GM20000 (cell line): ENCODE data around the gene TCN1.

Experiments
- DNase-seq: peaks from one replicate; pipeline ENCODE4 v3.0.0; 2012; ENCODE audit warnings: low spot score
- CTCF ChIP-seq: IDR thresholded peaks from 2 replicates; pipeline ENCODE4 v1.5.1; 2012; ENCODE audit warnings: mild to moderate bottlenecking, control low read depth; ENCODE audit errors: extremely low read depth, missing control alignments

TCN1 gene

GRCh38 chr11:59877325-59877724 is 11.0 kb upstream of the TCN1 start:
- no peak for TF ChIP-seq CTCF
- no peak for DNase-seq

GRCh38 chr11:59875856-59876519 is 9.7 kb upstream of the TCN1 start:
- no peak for DNase-seq
- no peak for TF ChIP-seq CTCF

- DNase-seq, result no peak
- no peak for TF ChIP-seq CTCF
Observed at GRCh38 chr11:59872076-59872475, 5.8 kb upstream of the TCN1 start.

- no peak for TF ChIP-seq CTCF
- no peak for DNase-seq
Observed at GRCh38 chr11:59867946-59868345, 1.7 kb upstream of the TCN1 start.

- DNase-seq, result no peak
- TF ChIP-seq CTCF, result no peak
Observed at GRCh38 chr11:59866836-59867235, 549 bp upstream of the TCN1 start.

- DNase-seq, result no peak
- TF ChIP-seq CTCF, result no peak
Observed at GRCh38 chr11:59865031-59865430, 1.3 kb downstream of the TCN1 start.

GRCh38 chr11:59862252-59862651 is 4.0 kb downstream of the TCN1 start:
- DNase-seq, result no peak
- TF ChIP-seq CTCF, result no peak
